ENCODE results near the gene APOB.

GRCh38 chr2:20989404-20989803 is 54.5 kb downstream of the APOB start:
- no peak for TF ChIP-seq CTCF (IDR thresholded peaks at IDR 0.05; ENCODE audit: low read length)
- TF ChIP-seq EZH2 (IDR thresholded peaks at IDR 0.05; ENCODE audit: borderline replicate concordance, low read length) = no peak

Measured in OCI-LY1 (cell line).